ENCODE data around the gene KIF25.

GRCh38 chr6:168086616-168087015 lies 89.1 kb downstream of the KIF25 start:
- TF ChIP-seq SUZ12 (IDR thresholded peaks at IDR 0.05; ENCODE audit: extremely low read depth, insufficient read depth, insufficient read length) (no peak), YY1 (IDR thresholded peaks at IDR 0.05; ENCODE audit: insufficient read depth, insufficient read length) (no peak)

Measured in NT2/D1 (cell line).